Smooth muscle cell (in vitro differentiated cells): ENCODE measurements around the gene BARD1. TPM values are rescaled to one million over a fixed set of nuclear protein-coding genes. Genes with fewer than 3 reads are reported as not detected.
"Not testable (repeated sequence)": the region's sequence is repeated elsewhere in the genome, so short reads cannot be mapped to it uniquely, and the experiment has no call there.

Experiments used
- DNase-seq: peaks from one replicate; lab custom pipeline; 2025; ENCODE audit not compliant: unreplicated experiment; lab: John Stamatoyannopoulos, UW
- H2AFZ ChIP-seq: fragments of 200-600 bp; sonication (generic); 2 replicates; pipeline ENCODE4 v1.6.0; 2016; ENCODE audit warnings: antibody characterized with exemption, low read depth, mild to moderate bottlenecking
- H3F3A ChIP-seq: fragments of 200-600 bp; sonication (generic); 2 replicates; pipeline ENCODE4 v1.6.0; 2017; ENCODE audit warnings: antibody characterized with exemption, low read depth
- H3K27ac ChIP-seq: fragments of 200-600 bp; sonication (generic); 2 replicates; pipeline ENCODE4 v1.5.1; 2016; ENCODE audit warnings: low read depth, mild to moderate bottlenecking
- H3K27me3 ChIP-seq: fragments of 200-600 bp; sonication (generic); 2 replicates; pipeline ENCODE4 v1.6.1; 2016; ENCODE audit warnings: low read depth, mild to moderate bottlenecking
- H3K36me3 ChIP-seq: fragments of 200-600 bp; sonication (generic); 2 replicates; pipeline ENCODE4 v1.5.1; 2016; ENCODE audit warnings: low read depth
- H3K4me1 ChIP-seq: fragments of 200-600 bp; sonication (generic); 2 replicates; pipeline ENCODE4 v1.5.1; 2016; ENCODE audit warnings: low read depth
- H3K4me2 ChIP-seq: fragments of 200-600 bp; sonication (generic); 2 replicates; pipeline ENCODE4 v1.6.0; 2016; ENCODE audit warnings: mild to moderate bottlenecking
- H3K4me3 ChIP-seq: fragments of 200-600 bp; sonication (generic); 2 replicates; pipeline ENCODE4 v1.5.1; 2016; ENCODE audit warnings: mild to moderate bottlenecking
- H3K79me2 ChIP-seq: fragments of 200-600 bp; sonication (generic); 2 replicates; pipeline ENCODE4 v1.6.0; 2016; ENCODE audit warnings: low read depth, mild to moderate bottlenecking
- H3K9ac ChIP-seq: fragments of 200-600 bp; sonication (generic); 2 replicates; pipeline ENCODE4 v1.6.0; 2016; ENCODE audit warnings: low read depth
- H3K9me3 ChIP-seq: fragments of 200-600 bp; sonication (generic); replicated peaks from 2 replicates; pipeline ENCODE4 v1.5.1; 2016; ENCODE audit warnings: low read depth
- H4K20me1 ChIP-seq: fragments of 200-600 bp; sonication (generic); 2 replicates; pipeline ENCODE4 v1.6.0; 2016; ENCODE audit warnings: low read depth
- WGBS: methylation state at CpG from one replicate; pipeline ENCODE4 v1.1.7; 2016; ENCODE audit warnings: low lambda C conversion rate; 5-methylcytosine and 5-hydroxymethylcytosine counted together
- polyA plus RNA-seq: library from polyadenylated mRNA; unstranded; fragments of >200 nt; fragmentation: Nextera tagmentation; extraction: Ambion mirVana; gene quantifications from 2 replicates; pipeline ENCODE4 v1.2.1, GENCODE V29; 2016
- total RNA-seq: library from RNA; depleted of rRNA; stranded (reverse); fragments of >200 nt; gene quantifications from 2 replicates; pipeline ENCODE4 v1.2.3, GENCODE V29; 2014
- TF ChIP-seq, protein P1 (sequence below): fragments of 200-600 bp; sonication (generic); IDR thresholded peaks from 2 replicates; pipeline ENCODE4 v1.5.1; 2017; ENCODE audit warnings: borderline replicate concordance, mild to moderate bottlenecking, antibody characterized with exemption; ENCODE audit not compliant: insufficient read depth, poor library complexity, severe bottlenecking

Gene BARD1
- total and polyA plus RNA-seq, 2 experiments from 2014 or later = 6.0 to 9.9 TPM

DNA sequence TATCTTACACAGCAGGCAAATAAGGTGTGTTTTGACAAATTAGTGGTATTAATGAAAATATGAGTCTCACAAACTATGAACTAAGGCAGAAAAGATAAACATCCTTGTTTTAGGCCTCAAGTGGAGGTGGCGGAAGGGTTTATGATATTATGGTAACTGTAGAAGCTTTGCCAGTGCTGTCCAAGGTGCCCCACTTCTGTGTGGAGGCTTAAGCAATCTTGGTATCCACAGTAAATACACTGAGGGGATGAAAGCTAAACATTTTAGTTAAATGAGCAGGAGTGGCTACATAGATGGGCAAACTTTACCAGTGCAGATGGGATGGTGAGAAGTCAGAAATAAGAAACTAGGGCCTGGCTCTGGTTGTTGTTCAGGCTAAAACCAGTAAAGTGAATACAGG, 84.7 kb downstream of the BARD1 start:
- TF ChIP-seq, protein P1, sequence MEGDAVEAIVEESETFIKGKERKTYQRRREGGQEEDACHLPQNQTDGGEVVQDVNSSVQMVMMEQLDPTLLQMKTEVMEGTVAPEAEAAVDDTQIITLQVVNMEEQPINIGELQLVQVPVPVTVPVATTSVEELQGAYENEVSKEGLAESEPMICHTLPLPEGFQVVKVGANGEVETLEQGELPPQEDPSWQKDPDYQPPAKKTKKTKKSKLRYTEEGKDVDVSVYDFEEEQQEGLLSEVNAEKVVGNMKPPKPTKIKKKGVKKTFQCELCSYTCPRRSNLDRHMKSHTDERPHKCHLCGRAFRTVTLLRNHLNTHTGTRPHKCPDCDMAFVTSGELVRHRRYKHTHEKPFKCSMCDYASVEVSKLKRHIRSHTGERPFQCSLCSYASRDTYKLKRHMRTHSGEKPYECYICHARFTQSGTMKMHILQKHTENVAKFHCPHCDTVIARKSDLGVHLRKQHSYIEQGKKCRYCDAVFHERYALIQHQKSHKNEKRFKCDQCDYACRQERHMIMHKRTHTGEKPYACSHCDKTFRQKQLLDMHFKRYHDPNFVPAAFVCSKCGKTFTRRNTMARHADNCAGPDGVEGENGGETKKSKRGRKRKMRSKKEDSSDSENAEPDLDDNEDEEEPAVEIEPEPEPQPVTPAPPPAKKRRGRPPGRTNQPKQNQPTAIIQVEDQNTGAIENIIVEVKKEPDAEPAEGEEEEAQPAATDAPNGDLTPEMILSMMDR = no peak
- WGBS = 96% methylated on average over 1 of the region's 1 CpG
- no peak overlapping the region for H3K9ac ChIP-seq

DNA sequence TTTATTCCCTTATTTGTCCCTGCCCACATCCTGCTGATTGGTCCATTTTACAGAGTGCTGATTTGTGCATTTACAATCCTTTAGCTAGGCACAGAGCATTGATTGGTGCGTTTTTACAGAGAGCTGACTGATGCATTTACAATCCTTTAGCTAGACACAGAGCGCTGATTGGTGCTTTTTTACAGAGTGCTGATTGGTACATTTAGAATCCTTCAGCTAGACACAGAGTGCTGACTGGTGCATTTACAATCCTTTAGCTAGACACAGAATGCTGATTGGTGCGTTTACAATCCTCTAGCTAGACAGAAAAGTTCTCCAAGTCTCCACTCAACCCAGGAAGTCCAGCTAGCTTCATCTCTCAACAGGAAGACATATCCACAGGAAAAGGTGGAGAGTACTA, 91.6 kb downstream of the BARD1 start:
- H3K36me3 ChIP-seq, H3K4me1 ChIP-seq, H3K79me2 ChIP-seq, H3K27ac ChIP-seq, H3K9me3 ChIP-seq, H3K4me2 ChIP-seq, H3K9ac ChIP-seq, H3K4me3 ChIP-seq, H2AFZ ChIP-seq, H3F3A ChIP-seq, H3K27me3 ChIP-seq, H4K20me1 ChIP-seq, DNase-seq: not testable (repeated sequence)
- WGBS = 97% methylated on average over 3 of the region's 3 CpGs

More for the DNA sequence above, 84.7 kb downstream of the BARD1 start:
- Histone ChIP-seq H3K27ac (no peak overlapping the region), H3K4me2 (no peak overlapping the region), H3K4me3 (no peak overlapping the region), H2AFZ (no peak overlapping the region), H3K27me3 (no peaks in the 10 kb centered on the region), H3K79me2 (no peaks in the 10 kb centered on the region), H3K4me1 (no peaks in the 10 kb centered on the region), H3K36me3 (no peaks in the 10 kb centered on the region), H3K9me3 (no peaks in the 10 kb centered on the region), H4K20me1 (no peaks in the 10 kb centered on the region), H3F3A (no peaks in the 10 kb centered on the region)
- DNase-seq = no peak

DNA sequence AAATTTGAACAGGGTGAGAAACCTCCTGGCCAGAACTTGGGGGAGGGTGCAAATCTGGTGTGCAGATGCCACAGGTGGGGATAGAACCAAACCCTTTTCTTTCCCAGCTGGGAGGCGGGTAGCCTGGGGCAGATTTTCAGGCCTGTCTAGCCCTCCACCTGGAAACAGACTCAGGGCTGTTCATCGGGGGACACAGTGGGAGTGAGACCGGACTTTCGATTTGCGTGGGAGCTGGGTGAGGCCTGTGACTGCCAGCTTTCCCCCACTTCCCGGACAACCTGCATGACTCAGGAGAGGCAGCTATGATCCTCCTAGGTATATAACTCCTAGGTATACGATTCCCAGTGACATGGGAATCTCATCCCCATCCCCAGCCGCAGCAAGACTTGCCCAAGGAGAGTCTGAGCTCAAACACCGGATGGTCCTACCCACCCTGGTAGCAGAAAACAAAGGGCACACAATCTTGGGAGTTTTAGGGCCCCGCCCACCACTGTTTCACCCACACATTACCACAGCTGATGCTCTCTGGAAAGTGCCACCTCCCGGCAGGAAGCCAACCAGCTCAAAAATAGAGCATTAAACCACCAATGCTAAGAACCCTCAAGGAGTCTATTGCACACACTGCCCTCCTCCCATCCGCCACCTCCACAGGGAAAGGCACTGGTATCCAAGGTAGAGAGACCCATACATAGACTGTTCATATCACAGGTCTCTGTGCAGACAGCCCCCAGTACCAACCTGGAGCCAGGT, 92.5 kb downstream of the BARD1 start:
- 98% methylated on average over 12 of the region's 12 CpGs for WGBS
- Histone ChIP-seq H3K9me3 (no peaks in the 10 kb centered on the region), H3K4me2 (no peak overlapping the region), H3K36me3 (no peaks in the 10 kb centered on the region), H3K4me1 (no peaks in the 10 kb centered on the region), H3K79me2 (no peaks in the 10 kb centered on the region), H3K4me3 (no peak overlapping the region), H4K20me1 (no peaks in the 10 kb centered on the region), H3K27ac (no peak overlapping the region), H3K27me3 (no peaks in the 10 kb centered on the region), H2AFZ (no peak overlapping the region), H3K9ac (no peak overlapping the region), H3F3A (no peaks in the 10 kb centered on the region)
- no peak for DNase-seq
- TF ChIP-seq, protein P1 = no peak

DNA sequence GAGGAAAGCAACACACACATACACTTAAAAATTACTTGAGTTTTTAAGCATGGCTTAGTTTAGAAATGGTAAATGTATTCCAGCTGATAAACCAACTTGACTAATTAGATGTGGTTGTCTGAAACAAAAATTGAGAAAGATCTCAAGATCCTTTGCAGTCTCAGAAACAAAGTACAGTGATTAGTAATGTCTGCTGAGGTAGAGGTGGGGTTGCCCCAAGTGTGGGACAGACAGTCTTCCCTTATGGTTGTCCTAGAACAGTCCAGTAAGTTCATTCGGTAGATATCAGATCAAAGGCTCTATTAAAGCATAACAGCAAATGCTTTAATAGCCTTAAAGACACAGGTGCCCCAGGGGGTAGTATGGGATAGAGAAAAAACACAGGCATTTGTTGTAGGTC, 94.5 kb downstream of the BARD1 start:
- Histone ChIP-seq H3K27me3 (no peaks in the 10 kb centered on the region), H3K27ac (no peak overlapping the region), H3K36me3 (no peaks in the 10 kb centered on the region), H3K4me2 (no peak overlapping the region), H3F3A (no peaks in the 10 kb centered on the region), H3K9me3 (no peaks in the 10 kb centered on the region), H2AFZ (no peak overlapping the region), H3K79me2 (no peaks in the 10 kb centered on the region), H3K9ac (no peak overlapping the region), H3K4me1 (no peaks in the 10 kb centered on the region), H3K4me3 (no peak overlapping the region), H4K20me1 (no peaks in the 10 kb centered on the region)
- WGBS = 0% methylated on average over 1 of the region's 1 CpG
- DNase-seq = no peak
- TF ChIP-seq, protein P1 = no peak
